GM19023 (cell line): ENCODE results near the gene DNAJC28.
"Not testable (repeated sequence)": the region's sequence is repeated elsewhere in the genome, so short reads cannot be mapped to it uniquely, and the experiment has no call there.

ENCODE experiments used
- ATAC-seq: cut with Tn5 transposase; IDR thresholded peaks from one replicate; pipeline ENCODE4 v1.9.1; 2021; ENCODE audit warnings: mild to moderate bottlenecking, moderate library complexity; ENCODE audit not compliant: unreplicated experiment

The DNAJC28 gene

GRCh38 chr21:33481314-33481943, 10.1 kb downstream of the DNAJC28 start:
- ATAC-seq, result no peak

DNA sequence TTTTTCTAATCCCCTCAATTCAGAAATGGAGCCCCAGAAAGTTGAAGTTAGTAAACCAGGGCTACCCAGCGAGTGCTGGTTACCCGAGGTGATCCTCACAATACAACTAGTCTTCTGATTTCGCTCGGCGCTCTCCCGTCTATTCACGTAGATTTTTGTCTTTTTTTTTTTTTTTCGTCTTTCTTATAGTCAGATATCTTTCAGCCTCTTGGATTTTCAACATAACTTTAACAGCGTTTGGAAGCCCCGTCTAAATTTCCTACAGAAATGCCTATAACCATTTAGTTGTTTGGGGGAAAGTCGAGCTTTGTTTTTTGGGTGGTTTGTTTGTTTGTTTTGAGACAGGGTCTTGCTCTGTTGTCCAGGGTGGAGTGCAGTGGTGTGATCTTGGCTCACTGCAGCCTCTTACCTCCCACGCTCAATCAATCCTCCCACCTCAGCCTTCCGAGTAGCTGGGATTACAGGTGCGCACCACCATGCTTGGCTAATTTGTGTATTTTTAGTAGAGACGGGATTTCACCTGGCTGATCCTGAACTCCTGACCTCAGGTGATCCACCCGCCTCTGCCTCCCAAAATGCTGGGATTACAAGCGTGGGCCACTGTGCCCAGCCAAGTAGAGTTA, 10.9 kb downstream of the DNAJC28 start:
- ATAC-seq, result no peak

- peak; percentile 90 for ATAC-seq
Measured at GRCh38 chr21:33479679-33480480, 11.6 kb downstream of the DNAJC28 start, which contains the start of gene TMEM50B. Gene TMEM50B (minus strand): TSS chr21:33479974. CDS start chr21:33468885, 11,089 bp downstream.

DNA sequence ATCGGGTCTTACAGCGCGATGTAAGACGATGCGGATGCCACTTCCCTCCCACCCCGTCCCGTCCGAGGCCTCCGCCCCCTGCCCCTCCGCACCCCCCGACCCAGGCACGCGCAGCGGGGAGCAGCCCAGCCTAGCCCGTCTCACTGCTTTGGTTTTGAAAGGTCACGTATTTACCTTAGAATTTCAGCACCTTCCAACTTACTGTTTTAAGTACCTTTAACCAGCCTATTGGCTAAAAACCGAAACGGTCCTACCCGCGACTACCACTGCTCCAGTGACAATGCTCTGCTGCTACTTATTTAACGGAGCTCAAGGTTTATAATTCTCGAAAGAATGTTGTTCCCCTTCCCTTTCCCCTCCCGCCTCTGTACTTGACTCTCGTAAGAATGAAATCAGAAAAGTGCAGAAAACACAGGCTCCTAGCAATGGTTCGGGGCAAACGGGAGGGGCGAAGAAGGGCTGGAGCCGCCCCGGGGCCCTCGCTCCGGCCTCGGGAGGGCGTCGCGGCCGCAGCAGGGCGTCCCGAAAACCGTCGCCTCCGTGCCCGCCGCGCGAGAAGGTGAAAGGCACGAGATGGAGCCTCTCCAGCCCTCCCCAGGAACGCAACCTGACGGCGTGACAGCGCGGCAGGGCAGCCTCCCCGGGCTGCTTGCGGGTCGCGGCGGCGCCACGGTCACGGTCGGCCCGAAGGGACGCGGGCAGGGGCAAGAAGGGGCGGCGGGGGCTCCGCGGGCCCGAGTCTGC, 12.4 kb downstream of the DNAJC28 start:
- ATAC-seq, result peak; percentile 29

DNA sequence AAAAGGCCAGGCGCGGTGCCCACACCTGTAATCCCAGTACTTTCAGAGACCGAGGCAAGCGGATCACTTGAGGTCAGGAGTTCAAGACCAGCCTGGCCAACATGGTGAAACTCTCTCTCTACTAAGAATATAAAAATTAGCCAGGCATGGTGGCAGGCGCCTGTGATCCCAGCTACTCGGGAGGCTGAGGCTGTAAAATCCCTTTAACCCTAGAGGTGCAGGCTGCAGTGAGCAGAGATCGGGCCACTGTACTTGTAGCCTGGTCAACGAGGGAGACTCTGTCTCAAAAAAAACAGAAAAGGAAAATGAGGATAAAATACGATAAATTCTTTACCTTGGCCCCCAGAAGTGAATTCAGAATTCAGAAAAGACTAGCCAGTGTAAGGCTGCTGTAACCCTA, 13.3 kb downstream of the DNAJC28 start:
- no peak for ATAC-seq

DNA sequence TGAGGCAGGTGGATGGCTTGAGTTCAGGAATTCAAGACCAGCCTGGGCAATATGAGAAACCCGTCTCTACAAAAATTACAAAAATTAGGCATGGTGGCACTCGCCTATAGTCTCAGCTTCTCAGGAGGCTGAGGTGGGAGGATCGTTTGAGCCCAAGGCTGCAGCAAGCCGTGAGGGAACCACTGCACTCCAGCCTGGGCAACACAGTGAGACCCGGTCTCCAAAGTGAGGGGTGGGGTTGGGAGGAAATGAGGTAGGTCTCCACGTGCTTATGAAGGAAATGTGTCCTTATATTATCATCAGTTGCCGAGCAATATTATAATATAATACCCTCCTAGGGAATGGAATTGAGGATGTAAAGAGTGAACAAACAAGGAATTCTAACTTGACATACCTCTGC, 14.4 kb downstream of the DNAJC28 start:
- ATAC-seq, result no peak

DNA sequence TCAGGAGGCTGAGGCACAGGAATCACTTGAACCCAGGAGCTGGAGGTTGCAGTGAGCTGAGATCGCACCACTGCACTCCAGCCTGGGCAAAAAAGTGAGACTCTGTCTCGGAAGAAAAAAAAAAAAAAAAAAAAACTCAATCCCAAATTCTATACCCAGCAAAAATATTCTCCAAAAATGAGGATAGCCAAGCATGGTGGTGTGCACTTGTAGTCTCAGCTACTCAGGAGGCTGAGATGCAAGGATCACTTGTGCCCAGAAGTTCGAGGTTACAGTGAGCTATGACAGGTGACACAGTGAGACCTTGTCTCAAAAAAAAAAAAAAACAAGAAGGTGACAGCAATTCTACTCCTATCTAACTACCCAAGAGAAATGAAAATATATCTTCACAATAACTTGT, 18.2 kb downstream of the DNAJC28 start:
- ATAC-seq, result no peak

DNA sequence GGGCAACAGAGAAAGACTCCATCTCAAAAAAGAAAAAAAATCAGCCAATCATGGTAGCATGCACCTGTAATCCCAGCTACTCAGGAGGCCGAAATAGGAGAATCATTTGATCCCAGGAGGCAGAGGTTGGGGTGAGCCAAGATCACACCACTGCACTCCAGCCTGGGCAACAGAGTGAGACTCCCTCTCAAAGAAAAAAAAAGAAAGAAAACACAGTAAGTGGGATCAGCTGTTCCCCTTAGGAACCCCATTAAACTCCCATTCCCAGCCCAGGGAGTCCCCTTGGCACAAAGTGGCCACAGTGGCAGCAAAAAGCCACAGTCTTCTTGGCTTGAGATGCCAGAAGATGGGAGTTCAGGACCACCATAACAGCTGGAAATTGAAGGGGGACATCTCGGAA, 20.8 kb downstream of the DNAJC28 start:
- ATAC-seq, result no peak

GRCh38 chr21:33469183-33469582, 22.3 kb downstream of the DNAJC28 start:
- ATAC-seq, result not testable (repeated sequence)

DNA sequence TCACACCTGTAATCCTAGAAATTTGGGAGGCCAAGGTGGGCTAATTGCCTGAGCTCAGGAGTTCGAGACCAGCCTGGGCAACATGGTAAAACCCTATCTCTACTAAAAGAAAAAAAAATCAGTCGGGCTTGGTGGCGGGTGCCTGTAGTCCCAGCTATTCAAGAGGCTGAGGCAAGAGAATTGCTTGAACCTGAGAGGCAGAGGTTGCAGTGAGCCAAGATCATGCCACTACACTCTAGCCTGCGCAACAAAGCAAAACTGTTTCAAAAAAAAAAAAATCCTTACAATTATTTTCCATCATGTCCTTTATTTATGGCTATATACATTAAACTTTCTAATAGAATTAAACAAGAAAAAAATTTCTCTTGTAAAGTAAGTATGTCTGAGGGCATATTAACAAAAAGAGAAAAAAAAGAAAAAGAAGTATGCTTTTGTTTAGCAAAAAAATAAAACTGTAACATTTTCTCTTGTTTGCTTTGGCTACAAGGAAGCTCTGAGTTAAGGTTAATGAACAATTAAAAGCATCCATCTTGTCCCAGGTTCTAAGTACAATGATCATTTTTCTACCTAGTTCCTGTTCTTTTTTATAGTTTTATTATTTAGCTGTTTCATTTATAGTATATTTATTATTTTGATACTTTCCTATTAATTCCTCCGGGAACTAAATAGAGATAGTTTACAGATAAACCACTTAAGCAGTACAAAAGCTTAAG, 29.8 kb downstream of the DNAJC28 start:
- no peak for ATAC-seq

DNA sequence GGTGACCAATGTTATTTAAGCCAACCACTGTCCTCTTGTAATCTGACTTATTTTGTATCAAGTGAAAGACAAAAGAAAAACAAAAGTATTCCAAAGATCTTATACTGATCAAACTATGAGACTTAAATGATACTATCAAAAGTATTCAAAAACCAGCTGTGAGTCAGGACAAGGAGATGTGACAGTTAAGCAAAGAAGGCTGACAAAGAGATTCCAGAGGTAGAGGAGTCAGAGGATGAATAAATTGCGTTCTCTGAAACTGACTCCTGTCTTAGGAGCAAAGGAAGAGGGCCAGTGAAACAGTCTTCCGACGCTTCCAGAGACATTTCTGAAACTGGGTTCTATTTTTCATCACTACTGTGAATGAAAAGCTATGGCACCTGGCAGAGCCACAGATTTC, 32.7 kb downstream of the DNAJC28 start:
- no peak for ATAC-seq

DNA sequence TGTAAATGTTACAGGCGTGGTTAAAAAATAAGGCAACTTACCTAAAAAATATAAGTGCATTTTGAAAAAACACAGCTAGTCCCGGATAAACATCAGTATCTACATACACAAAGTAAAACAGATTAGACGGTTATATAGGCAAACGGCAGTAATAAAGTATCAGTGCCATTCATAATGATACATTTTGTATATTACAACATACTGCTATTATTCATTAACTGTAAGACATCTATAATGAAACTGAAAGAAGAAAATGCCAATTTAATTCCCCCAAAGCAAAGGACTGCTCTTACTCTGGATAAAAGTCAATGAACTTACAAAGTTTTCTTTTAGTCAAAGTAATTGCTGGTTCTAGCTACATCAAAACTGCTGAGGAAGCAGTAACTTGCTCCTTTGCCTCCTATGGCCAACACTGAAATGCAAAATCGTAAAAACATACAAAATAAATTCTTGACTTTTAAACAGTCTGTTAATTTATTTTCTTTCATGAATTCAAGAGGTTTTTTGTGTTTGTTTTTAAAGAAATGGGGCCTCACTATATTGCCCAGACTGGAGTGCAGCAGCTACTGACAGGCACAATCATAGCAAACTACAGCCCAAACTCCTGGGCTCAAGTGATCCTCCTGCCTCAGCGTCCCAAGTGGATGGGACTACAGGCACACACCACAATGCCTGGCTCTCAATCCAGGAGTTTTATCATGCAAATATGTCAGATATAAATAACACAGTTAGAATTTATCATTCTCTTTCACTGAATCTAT, 35.6 kb downstream of the DNAJC28 start:
- no peak for ATAC-seq

DNA sequence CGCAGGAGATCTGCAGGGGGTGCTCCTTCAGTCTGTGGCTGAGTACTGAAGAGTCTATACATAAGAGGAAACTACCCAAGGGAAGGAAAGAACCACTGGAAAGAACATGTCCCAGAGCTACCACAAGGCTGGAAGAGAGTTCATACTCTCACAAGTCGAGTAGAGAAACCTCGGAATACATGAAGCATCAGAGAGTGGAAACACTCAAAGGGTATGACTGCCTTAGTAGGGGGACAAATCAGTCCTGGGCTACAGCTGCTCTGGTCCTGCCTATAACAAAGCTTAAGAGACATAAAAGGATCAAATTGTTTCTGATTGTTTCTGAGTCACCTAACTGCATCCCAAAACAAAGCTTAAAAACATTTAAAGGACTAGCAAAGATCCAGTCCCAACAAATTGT, 39.2 kb downstream of the DNAJC28 start:
- ATAC-seq, result no peak

- ATAC-seq, result no peak
Measured at GRCh38 chr21:33451634-33452071, 39.9 kb downstream of the DNAJC28 start.

DNA sequence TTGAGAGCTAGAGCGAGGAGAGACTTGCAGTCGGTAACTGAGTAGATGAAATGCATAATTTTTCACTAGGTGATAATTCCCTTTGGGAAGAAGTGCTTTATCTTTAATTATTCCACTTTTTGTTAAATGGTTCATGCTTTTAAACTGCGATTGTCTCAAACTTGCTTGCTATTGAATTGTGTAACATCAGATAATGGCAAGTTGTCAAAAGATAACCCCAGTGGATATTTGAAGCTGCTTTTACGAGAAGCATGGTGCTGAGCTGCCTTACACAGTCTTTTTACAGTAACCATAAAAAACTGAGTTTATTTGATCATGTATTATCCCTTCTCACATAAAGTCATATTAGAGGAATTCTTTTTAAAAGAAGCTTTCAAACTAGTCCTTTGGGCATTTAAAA, 41.9 kb downstream of the DNAJC28 start:
- ATAC-seq, result no peak

- ATAC-seq, result not testable (repeated sequence)
Measured at GRCh38 chr21:33446620-33447019, 44.9 kb downstream of the DNAJC28 start.

DNA sequence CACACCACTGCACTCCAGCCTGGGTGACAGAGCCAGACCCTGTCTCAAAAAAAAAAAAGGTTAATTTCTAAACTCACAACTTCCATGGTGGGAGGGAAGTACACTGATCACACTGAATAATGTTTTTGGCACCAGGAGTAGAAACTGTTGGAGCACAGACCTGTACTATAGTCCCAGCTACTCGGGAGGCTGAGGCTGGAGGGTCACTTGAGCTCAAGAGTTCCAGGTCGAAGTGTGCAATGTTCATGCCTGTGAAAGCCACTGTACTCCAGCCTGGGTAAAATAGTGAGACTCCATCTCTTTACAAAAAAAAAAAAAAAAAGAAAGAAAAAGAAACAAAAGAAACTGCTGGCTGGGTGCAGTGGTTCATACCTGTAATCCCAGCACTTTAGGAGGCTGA, 47.0 kb downstream of the DNAJC28 start:
- no peak for ATAC-seq

DNA sequence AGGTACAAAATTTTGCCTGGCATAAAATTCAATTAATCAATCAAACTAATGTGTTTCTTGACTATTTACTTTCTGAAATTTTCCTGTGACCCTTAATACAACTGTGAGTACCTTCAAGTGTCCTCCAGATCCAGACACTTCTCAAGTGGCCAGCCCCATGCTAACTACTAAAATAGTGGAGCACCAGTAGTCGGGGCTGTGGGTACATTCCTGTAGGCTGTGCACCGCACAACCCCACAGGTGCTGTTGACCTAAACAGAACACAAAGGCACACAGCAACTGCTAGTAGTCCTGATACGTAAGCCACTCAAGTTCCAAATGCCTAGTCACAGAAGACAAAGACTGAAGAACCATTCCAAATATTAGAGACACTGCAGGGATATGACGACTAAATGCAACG, 48.3 kb downstream of the DNAJC28 start:
- ATAC-seq, result no peak

- ATAC-seq, result peak; percentile 65
Measured at GRCh38 chr21:33441489-33442477, 49.7 kb downstream of the DNAJC28 start.
